Endometrium (tissue), 2 donors: Measurements from ENCODE around the gene GRAMD1A.
"Not testable (repeated sequence)": the region's sequence is repeated elsewhere in the genome, so short reads cannot be mapped to it uniquely, and the experiment has no call there.

ENCODE experiments used
- FAIRE-seq: peaks from 2 replicates; lab custom pipeline; 2012; peaks lifted over from hg19 to GRCh38; lab: Jason Lieb, UNC
- donor health status: control.
- donor health status: control.

The GRAMD1A gene

DNA sequence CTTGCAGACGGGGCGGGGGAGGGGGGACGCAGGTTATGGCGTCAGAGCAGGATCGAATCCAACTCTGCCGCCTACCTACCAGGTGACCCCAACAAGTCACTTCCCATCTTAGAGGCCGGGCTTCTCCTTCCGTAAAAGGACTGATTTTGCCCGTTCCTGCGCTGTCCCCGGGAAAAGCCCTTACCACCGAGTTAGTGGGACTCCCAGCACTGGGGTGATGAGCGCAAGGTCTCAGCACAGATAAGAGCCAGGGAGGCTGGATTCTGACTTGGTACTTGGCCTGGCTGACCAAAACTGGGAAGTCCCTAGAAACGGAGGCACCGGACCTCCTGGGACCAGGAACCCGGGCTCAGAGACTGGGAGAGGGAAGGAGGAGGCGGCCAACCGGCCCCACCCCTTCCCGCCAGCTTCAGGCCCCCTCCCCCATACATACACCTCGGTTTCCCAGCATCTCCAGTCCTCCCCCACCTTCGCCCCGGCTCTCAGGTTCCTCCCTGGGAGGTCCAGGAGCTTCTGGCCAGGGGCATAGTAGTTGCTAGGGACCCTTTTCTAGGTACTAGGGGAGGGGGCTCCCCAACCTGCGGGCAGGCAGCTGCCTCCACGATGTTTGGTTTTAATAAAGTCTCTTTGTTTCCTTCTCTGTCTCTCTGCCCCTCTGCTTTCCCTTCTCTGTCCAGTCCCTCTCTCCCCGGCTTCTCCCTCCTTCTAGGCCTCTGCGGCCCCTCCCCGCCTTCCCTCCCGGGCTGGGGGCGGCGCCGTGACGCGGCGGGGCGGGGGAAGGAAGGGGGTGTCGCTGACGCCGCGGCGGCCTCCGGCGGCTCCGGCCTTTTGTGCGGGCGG, at the start of gene GRAMD1A:
GRAMD1A (plus strand) TSS at position 826 of the 840 bp plus-strand sequence. CDS start 156 bp downstream, outside the sequence.
- no peak for FAIRE-seq

DNA sequence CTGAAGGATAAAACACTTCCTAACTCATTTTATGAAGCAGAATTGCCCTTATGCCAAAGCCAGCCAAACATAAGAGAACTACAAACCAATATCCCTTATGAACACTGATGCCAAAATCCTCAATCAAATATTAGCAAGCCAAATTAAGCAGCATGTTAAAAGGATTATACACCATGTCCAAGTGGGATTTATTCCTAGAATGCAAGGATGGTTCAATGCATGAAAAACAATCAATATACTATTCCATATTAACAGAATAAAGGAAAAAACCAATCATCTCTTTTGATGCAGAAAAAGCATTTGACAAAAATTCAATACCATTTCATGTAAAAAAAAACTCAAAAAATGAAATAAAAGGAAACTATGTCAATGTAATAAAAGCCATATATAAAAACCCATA, 47.0 kb upstream of the GRAMD1A start:
- FAIRE-seq = no peak

DNA sequence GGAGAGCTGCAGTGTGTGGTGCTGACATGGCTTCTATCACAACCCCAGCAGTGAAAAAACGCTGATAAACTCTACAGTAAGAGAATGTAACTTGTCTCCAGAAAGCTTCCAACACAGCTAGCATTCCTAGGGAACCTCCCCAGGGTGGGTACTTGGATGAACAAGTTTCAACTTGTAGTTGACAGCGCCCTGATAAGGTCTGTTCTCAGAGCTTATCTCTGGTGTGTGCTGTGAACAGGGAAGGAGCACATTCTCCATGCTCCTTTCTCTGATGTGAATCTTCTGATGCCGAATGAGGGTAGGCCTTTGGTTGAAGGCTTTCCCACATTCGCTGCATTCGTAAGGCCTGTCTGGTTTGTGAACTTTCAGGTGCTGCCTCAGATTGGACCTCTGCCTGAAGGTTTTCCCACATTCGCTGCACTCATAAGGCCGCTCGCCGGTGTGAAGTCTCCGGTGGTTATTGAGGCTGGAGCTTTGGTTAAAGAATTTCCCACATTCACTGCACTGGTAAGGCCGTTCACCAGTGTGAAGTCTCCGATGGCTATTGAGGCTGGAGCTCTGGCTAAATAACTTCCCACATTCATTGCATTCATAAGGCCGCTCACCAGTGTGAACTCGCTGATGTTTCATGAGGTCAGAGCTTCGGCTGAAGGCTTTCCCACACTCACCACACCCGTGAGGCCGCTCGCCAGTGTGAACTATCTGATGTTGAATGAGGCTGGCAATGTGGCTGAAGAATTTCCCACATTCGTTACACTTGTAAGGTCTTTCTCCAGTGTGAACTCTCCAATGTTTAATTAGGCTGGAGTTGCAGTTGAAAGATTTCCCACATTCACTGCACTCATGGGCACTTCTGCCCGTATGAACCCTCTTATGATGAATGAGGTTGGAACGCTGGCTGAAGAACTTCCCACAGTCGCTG, 42.0 kb upstream of the GRAMD1A start:
- no peak for FAIRE-seq

DNA sequence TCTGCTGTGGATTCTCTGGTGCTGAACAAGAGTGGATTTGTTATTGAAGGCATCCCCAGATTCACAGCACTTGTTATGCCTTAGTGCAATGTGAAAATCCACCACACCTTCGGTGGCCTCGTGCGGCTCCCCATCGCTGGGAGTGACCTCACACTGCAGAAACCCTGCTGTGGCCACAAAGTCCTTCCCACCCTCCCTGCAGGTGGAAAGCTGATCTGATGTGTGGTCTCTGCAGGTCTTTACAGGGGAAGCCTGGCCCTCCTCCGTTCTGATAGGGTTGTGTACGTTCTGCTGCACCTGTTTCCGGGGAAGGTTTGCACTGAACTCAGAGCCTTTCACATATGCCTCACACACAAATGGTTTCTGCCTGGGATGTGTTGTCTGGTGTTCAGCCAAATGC, 41.1 kb upstream of the GRAMD1A start:
- FAIRE-seq = no peak

DNA sequence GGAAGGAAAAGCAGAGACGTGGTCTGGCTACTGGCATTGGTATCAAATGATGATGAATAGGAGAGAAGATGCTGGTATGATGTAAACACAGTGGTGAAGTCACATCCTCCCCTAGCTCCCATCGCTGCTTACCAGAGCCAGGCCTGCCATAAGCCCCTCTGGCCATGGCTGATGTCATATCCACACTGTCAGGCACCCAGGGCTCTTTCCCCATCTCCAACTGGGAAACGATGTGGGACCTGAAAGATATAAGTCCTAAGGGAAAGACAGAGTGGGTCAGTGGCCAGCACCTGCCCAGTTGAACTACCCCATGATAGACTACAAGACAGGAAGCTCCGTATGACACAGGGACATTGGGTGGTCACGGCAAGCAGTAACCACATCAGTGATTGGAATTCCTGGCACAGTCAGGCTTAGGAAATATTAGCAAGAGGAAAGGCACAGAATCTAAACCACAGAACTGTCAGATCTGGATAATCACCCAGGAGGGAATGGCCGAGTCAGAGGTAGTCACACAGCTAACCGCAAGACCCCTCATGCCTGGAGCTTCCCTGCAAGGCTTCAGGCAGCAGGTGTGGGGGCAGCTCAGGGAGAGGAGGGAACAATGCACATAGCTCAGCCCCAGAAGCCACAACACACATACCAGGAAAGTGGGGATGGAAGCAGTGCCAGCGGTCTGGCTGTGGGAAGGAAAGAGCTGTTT, 39.9 kb upstream of the GRAMD1A start:
- FAIRE-seq = no peak

DNA sequence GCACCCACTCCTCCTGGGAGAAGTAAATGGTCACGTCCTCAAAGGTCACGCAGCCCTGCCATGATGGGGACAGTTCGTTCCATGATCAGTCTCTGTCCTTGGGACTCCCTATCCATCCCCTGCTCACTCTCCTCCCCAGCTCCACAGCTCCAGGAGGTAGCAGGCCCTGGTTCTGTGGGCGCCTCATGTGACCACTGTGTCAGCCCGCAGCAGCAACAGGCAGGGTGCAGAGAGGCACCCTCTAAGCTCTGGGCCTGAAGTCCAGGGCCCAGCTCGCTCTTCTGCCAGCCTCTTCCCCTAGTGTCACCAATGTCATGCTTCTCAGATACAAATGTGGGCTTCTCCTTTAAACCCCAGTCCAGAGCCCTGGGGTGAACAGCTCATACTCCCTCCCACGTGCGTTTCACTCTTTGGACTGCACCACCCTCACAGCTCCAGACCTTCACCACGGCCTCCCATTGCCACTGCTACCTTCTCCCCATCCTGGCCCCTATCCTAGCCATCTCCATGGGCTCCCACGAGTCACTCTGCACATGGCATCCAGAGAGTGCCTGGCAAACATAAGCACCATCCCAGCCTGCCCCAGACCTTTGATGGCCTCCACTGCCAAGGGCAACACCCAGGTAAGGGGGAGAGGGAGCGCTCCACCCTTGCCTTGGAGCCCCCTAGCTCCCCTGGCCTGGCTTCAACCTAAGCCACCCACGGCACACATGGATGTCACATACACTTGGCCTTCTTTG, 39.0 kb upstream of the GRAMD1A start:
- no peak for FAIRE-seq

DNA sequence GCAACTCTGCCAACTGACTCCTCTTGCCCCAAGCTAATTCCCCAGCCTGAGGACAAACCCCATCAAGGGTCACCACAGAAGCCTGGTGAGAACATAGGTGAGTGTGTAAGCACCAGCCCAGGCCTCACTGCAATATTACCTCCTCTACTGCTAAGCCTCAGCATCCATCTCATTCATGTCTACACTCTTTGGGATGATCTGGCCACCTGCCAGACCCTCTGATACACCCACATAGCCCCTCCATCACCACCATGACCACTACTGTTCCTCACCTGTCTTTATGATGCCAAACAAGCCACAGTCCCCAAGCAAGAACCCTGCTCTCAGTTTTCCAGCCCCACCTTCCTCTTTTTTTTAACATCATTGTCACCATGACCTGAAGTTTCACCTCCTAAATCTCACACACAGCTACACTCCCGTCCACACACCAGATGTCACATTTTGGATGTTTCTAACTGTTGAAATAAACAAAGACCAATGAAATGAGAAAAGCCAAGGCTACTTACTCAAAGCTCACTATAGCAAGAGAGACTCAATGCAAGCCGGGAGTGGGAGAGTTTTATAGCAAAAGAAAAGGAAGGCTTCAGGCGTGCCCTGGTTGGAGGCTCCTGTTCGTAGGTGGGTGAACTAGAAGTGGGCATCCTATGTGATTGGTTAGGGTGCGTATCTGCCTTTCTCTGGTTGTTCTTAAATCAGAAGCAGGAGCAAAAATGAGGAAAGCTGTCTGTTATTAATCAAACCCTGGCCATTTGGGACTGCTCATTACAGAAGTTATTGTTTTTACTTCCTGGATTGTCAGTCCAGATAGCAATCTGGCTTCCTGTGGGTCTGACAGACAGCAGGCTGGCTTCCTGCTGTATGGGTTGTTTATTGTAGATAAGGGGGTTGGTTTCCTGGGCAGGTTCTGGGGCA, 38.1 kb upstream of the GRAMD1A start:
- no peak for FAIRE-seq

DNA sequence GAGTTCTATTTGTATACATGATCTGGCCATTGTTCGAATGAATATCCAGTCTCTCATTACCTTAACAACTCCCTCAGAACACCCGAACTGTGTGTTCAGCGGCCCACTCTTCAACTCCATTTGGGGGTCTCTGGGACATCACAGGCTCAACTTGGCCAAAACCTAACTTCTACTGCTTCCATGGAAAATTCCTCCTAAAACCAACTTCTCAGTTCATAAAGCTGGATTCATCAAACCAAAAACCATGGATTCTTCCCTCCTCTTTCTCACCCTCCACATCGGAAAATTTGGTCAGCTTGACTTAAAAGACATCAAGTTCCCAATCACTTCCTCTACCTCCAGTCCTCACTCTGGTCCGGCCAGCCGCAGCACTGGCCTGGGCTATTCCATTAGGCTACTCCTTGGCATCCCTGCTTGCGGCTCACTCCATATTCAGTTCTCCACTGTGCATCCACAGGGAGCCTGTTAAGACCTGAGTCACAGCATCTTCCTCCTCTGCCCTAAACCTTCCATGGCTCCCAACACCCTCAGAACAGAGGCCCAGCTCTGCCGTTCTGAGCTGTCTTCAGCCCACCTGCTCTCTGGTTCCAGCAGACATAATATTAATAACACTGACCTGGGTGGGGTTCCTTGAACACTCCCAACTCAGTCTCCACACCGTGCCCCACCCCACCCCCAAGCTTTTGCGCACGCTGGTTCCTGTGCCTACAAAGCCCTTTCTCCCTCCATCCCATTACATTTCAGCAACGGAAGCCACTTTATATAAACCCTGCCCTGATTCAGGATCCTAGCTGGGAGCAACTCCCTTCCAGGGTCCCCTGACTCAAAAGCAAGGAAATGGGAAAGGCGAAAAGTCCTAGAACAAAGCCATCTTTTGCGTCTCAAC, 37.2 kb upstream of the GRAMD1A start:
- FAIRE-seq = no peak

DNA sequence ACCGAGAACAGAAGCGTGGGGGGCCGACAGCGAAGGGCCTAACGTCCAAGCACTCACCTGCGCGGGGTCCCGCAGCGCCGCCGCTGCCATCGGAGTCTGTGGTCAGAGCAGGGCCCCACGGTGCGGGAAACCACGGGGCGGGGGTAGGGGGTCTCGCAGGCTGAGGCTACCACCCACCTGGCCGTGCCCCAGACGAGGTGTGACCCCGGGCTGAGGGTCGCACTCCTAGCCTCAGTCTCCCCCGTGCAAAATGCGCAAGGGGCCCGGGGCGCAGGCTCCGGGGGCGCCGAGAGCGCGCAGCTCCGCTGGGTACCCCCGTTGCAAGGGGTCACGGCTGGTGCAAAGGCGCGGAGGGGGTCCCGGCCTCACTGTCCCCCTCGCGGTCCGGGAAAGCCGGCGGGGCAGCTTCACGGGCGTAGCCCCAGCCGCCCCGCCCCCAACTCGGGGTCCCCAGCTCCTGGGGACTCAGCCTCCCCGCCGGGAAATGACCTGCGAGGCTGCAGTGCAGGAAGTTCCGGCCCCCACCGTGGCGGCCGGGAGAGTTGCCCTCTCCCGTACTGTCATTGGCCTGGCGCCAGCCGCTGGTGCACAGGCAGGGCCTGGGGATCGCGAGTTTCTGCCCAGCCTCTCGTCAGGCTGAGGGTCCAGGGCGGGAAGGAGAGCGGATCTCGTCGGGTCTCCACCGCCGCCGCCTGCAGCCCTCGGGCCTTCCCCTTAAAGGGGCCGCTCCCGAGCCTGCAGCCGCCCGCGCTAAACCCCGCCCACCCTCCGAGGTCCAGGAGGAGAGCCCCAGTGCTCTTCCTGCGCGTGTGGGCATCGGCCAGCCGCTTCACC, 36.3 kb upstream of the GRAMD1A start, which contains the start of gene ZNF792:
ZNF792 (minus strand) TSS at position 657 of the 834 bp plus-strand sequence; CDS start at position 90, 567 bp downstream.
- FAIRE-seq = no peak

DNA sequence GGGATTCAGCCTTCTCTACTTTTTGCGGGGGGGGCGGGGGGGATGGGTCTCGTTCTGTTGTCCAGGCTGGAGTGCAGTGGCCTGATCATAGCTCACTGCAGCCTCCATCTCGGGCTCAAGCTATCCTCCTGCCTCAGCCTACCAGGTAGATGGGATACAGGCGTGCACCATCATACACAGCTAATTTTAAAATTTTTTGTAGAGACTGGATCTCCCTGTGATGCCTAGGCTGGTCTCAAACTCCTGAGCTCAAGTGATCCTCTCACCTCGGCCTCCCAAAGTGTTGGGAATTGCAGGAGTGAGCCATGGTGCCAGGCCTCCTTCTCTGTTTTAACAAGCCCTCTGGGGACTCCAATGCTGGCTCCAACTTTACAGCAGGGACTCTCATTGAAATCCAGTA, 35.5 kb upstream of the GRAMD1A start:
- no peak for FAIRE-seq

DNA sequence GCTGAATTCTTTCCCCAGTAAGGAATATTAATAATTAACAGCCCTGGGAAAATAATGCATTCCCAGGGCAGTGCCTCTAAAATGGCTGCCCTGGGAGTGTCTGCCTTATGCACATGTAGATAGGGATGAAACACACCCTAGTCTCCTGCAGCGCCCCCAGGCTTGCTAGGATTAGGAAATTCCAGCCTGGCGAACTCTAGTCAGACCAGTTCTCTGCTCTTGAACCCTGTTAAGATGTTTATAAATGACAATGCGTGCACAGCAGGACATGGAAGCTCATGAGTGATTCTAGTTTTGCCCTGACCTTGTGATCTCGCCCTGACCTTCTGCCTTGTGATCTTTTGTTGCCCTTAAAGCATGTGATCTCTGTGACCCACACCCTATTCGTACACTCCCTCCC, 34.6 kb upstream of the GRAMD1A start:
- not testable (repeated sequence) for FAIRE-seq

DNA sequence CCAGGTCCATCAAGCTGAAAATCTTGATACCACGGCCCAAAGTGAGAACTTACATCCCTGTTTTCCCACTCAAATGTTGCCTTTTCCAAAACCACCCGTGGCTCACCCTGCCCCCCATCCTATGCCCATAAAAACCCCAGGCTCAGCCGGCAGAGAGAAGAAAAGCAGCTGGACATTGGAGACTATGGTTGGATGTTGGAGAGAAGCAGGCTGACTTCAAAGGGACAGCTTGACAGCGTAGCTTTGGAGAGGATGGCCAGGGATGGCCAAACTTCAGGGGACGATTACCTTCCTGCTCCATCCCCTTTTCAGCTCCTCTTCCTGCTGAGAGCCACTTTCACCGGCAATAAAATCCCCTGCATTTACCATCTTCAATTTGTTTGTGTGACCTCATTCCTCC, 32.6 kb upstream of the GRAMD1A start:
- FAIRE-seq = no peak

DNA sequence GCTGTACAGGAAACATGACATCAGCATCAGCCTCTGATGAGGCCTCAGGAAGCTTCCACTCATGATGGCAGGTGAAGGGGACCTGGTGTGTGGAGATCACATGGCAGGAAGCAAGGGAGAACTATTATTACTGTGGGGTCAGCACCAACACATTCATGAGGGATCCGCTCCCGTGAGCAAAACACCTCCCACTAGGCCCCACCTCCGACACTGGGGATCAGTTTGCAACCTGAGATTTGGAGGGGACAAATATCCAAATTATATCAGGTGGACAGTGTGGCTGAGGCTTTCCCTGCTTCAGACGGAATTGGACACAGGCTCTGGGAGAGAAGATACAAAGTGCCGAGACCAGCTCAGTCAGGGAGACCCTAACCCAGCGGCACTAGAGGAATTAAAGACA, 30.4 kb upstream of the GRAMD1A start:
- FAIRE-seq = no peak

DNA sequence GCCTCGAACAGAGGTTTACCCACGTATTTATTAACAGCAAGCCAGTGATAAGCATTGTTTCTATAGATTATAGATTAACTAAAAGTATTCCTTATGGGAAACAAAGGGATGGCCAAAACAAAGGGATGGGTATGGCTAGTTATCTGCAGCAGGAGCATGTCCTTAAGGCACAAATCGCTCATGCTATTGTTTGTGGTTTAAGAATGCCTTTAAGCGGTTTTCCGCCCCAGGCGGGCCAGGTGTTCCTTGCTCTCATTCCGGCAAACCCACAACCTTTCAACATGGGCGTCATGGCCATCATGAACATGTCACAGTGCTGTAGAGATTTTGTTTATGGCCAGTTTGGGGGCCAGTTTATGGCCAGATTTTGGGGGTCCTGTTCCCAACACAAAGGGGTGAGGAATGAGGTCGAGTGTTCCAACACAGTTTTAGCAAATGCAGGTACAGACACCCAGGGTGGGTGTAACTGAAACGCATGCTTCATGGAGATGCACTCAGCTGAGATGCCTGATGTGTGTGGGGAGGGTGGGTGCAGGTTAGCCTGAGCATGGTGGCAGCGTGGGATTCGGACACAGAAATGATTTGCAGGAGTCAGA, 29.8 kb upstream of the GRAMD1A start:
- not testable (repeated sequence) for FAIRE-seq

DNA sequence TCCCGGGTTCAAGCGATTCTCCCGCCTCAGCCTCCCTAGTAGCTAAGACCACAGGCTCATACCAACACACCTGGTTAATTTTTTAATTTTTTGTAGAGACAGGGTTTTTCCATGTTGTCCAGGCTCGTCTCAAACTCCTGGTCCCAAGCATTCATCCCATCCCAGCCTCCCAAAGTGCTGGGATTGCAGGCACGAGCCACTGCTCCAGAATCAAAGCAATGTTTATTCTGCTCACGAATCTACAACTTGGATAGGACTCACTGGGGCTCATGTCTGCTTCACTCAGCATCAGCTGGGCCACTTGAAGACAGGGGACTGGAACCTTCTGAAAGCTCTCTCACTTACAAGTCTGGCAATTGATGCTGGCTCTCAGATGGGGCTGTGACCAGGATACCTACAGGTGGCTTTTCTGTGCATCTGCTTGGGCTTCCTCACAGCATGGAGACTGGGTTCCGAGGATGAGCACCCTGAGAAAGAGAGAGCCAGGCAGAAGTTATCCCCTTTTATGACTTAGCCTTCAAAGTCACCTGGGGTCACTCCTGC, 27.9 kb upstream of the GRAMD1A start:
- FAIRE-seq = no peak

DNA sequence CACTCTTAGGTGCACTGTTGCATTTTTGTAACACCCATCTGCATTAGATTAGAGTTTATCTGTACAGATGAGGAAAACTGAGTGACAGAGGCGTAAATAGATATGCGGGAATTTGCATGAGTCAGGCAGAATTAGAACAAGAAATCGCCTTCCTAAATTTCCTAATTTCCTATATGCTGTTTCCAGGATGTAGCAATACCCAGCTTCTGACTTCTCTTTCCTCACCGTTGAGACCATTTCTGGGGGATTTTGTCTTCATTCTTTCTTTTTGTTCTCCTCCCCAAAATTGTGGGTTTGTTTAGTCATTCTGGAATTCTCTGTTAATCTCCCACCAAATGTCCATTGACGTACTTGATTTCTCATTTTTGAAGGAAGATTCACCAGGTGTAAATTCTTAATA, 25.5 kb upstream of the GRAMD1A start:
- FAIRE-seq = no peak

DNA sequence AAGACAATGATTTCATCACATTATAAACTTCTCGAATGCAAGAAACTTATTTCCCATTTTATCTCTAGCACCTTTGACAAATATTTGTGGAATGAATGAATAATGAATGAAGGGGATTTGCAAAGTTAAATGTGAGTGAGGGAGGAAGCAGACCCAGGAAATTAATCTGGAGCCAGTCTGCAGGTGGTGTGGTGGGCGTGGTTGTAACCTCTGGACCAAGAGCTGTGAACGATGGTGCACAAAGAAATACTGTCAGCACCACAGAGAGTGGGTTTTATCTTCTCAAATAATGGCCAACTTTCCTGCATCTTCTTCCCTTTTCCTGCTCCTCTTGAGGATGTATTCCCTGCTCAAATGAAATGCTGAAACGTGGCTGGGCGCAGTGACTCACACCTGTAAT, 25.1 kb upstream of the GRAMD1A start:
- FAIRE-seq = no peak

DNA sequence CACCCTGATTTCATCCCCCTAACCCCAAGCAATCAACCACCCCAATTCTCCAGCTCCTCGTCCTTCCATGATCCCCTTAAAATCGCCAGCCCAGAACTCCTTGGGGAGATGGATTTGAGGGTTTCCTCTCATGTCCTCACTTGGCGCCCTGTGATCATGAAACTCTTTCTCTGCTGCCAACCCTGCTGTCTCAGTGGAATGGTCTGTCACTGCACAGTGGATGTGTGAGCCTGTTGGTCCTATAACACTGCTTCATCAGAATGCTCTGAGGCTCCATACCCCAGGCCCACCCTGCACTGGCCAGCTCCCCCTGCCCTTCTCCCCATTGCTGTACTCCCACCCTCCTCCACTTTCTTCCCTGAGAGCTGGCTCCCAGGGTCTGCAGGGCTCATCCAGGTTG, 23.5 kb upstream of the GRAMD1A start:
- no peak for FAIRE-seq
